H1 (cell line): ENCODE results near the gene WDR91. TPM values are rescaled to one million over a fixed set of nuclear protein-coding genes. Genes with fewer than 3 reads are reported as not detected.

Experiments used
- ASH2L ChIP-seq: fragments of 200-600, 300-600 bp; sonication (generic); IDR thresholded peaks from one replicate; pipeline ENCODE4 v1.7.1; 2017; ENCODE audit warnings: low read length
- ATF2 ChIP-seq: IDR thresholded peaks from 2 replicates; pipeline ENCODE4 v1.6.1; 2012; ENCODE audit warnings: low read length, inconsistent platforms
- CBX5 ChIP-seq: fragments of 300-800, 300-1000 bp; sonication (generic); IDR thresholded peaks from 2 replicates; pipeline ENCODE4 v1.7.1; 2016; ENCODE audit warnings: antibody characterized with exemption, low read length, low read depth
- CBX8 ChIP-seq: fragments of 300-800, 300-1000 bp; sonication (generic); IDR thresholded peaks from 2 replicates; pipeline ENCODE4 v1.7.1; 2016; ENCODE audit warnings: low read depth, low read length, borderline replicate concordance
- CHD1 ChIP-seq: IDR thresholded peaks from 2 replicates; pipeline ENCODE4 v1.6.1; 2012; ENCODE audit warnings: low read depth, low read length, improper control_type of control experiment
- CHD2 ChIP-seq: IDR thresholded peaks from 2 replicates; pipeline ENCODE4 v1.6.1; 2012; ENCODE audit warnings: low read length, improper control_type of control experiment
- EP300 ChIP-seq, 2 experiments: IDR thresholded peaks; 1 replicate in 1 of 2; 2 replicates in 1 of 2; pipeline ENCODE4 v1.6.1; 2011 to 2012; ENCODE audit warnings: low read depth in 2 of 2, low read length in 2 of 2, mild to moderate bottlenecking in 2 of 2, borderline replicate concordance in 1 of 2, inconsistent platforms in 1 of 2, moderate library complexity in 1 of 2
- EZH2 ChIP-seq: fragments of 200-600 bp; sonication (generic); IDR thresholded peaks from 2 replicates; pipeline ENCODE4 v1.7.1; 2012; ENCODE audit warnings: low read depth, mild to moderate bottlenecking, moderate library complexity, low read length, inconsistent platforms; ENCODE audit not compliant: severe bottlenecking
- HDAC6 ChIP-seq: IDR thresholded peaks from one replicate; pipeline ENCODE4 v1.7.1; 2012; ENCODE audit warnings: low read depth, mild to moderate bottlenecking, inconsistent platforms, low read length, moderate library complexity
- KDM4A ChIP-seq: IDR thresholded peaks from one replicate; pipeline ENCODE4 v1.7.1; 2012; ENCODE audit warnings: low read depth, mild to moderate bottlenecking, moderate library complexity, low read length, inconsistent platforms; ENCODE audit not compliant: severe bottlenecking
- NANOG ChIP-seq: IDR thresholded peaks from 2 replicates; pipeline ENCODE4 v1.6.1; 2011; ENCODE audit warnings: low read length, low read depth, mild to moderate bottlenecking, inconsistent platforms; ENCODE audit not compliant: insufficient read depth, poor library complexity, severe bottlenecking
- PHF8 ChIP-seq: fragments of 200-600 bp; sonication (generic); conservative IDR thresholded peaks from 2 replicates; pipeline ENCODE4 v1.7.1; 2012; ENCODE audit warnings: low read depth, mild to moderate bottlenecking, inconsistent platforms, low read length, moderate library complexity
- POLR2AphosphoS5 ChIP-seq: IDR thresholded peaks from 2 replicates; pipeline ENCODE4 v1.6.1; 2011; ENCODE audit warnings: low read depth, low read length
- POU5F1 ChIP-seq: IDR thresholded peaks from 2 replicates; pipeline ENCODE4 v1.6.1; 2011; ENCODE audit warnings: low read depth, mild to moderate bottlenecking, low read length, moderate library complexity
- RFX5 ChIP-seq: IDR thresholded peaks from 2 replicates; pipeline ENCODE4 v1.6.1; 2011; ENCODE audit warnings: low read depth, low read length, improper control_type of control experiment, borderline replicate concordance
- SAP30 ChIP-seq: fragments of 300-600 bp; sonication (generic); IDR thresholded peaks from 2 replicates; pipeline ENCODE4 v1.7.1; 2012; ENCODE audit warnings: low read length, moderate library complexity, mild to moderate bottlenecking, inconsistent platforms; ENCODE audit not compliant: insufficient read depth, insufficient replicate concordance
- SP2 ChIP-seq: IDR thresholded peaks from 2 replicates; pipeline ENCODE4 v1.6.1; 2012; ENCODE audit warnings: mild to moderate bottlenecking, low read length, inconsistent platforms
- SUZ12 ChIP-seq: fragments of 200-600 bp; sonication (generic); IDR thresholded peaks from 2 replicates; pipeline ENCODE4 v1.6.1; 2012; ENCODE audit warnings: mild to moderate bottlenecking, inconsistent platforms, low read length, moderate library complexity, mixed read lengths
- TAF1 ChIP-seq: IDR thresholded peaks from 2 replicates; pipeline ENCODE4 v1.6.1; 2011; ENCODE audit warnings: mild to moderate bottlenecking, low read depth, low read length
- TEAD4 ChIP-seq: IDR thresholded peaks from 2 replicates; pipeline ENCODE4 v1.6.1; 2012; ENCODE audit warnings: low read depth, low read length, inconsistent platforms, mixed read lengths
- YY1 ChIP-seq: IDR thresholded peaks from 2 replicates; pipeline ENCODE4 v1.6.1; 2011; ENCODE audit warnings: low read depth, mild to moderate bottlenecking, low read length
- ZNF274 ChIP-seq: IDR thresholded peaks from 2 replicates; pipeline ENCODE4 v1.7.0; 2012; ENCODE audit warnings: low read length, borderline replicate concordance; ENCODE audit errors: extremely low read depth
- polyA plus RNA-seq, 7 experiments: library from polyadenylated mRNA; depleted of rRNA in 3 of 7; stranded (reverse) in 5 of 7; unstranded in 2 of 7; fragments of >200 nt in 5 of 7; fragments of 200-250 nt in 2 of 7; gene quantifications; 1 replicate in 5 of 7; 2 replicates in 1 of 7; 4 replicates in 1 of 7; pipeline versions ENCODE4 v1.2.1 to v1.2.3, GENCODE V29; 2011 to 2013; ENCODE audit warnings: missing spikeins in 2 of 7, mixed read lengths in 2 of 7
- total RNA-seq: library from RNA; stranded (reverse); fragmentation: NEBNext Ultra II Directional; extraction: Animal tissue kit (Norgen Biotek cat#: 25700); gene quantifications from 2 replicates; pipeline ENCODE4 v1.2.1, GENCODE V29; 2021

Gene WDR91
- total and polyA plus RNA-seq, 2 of the 8 experiments (the other 6 are each of a cell fraction or from before 2014, with no cell fraction given): 8.2 to 14.7 TPM

- TF ChIP-seq ATF2 (no peak), YY1 (peak; percentile 45; the same call in 1 of the 2 replicates), TEAD4 (peak; percentile 27; the same call in 1 of the 2 replicates), EP300 (IDR thresholded peaks at IDR 0.05; ENCODE audit: borderline replicate concordance in 1 of 2, low read depth in 2 of 2, low read length in 2 of 2) (peak in 1 of 2 experiments; percentile 56; a peak in 1 of 3 replicates), RFX5 (no peak), CHD1 (no peak), EZH2 (no peak), SP2 (no peak), HDAC6 (no peak), POLR2AphosphoS5 (peak; percentile 14), SAP30 (no peak), POU5F1 (no peak), CBX8 (no peak), NANOG (peak; percentile 30), KDM4A (no peak), CBX5 (no peak), TAF1 (peak; percentile 81), SUZ12 (no peak), PHF8 (peak; percentile 91), ASH2L (peak; percentile 93), ZNF274 (no peak), CHD2 (no peak)
Observed at GRCh38 chr7:135170274-135170997, 40.9 kb downstream of the WDR91 start, which contains the start of gene CYREN (continued).
